Activated CD4-positive, alpha-beta T cell treated with anti-CD3 and anti-CD28 coated beads, Interleukin-2, amount 50 U/mL, for 24 hours (primary cell): ENCODE results near the gene IFNG-AS1.

ENCODE experiments used
- DNase-seq, 2 donors: peaks; one replicate each; pipeline ENCODE4 v3.0.0-alpha.2; 2020; ENCODE audit warnings: low read depth in 1 of 2, low spot score in 1 of 2

The IFNG-AS1 gene

DNA sequence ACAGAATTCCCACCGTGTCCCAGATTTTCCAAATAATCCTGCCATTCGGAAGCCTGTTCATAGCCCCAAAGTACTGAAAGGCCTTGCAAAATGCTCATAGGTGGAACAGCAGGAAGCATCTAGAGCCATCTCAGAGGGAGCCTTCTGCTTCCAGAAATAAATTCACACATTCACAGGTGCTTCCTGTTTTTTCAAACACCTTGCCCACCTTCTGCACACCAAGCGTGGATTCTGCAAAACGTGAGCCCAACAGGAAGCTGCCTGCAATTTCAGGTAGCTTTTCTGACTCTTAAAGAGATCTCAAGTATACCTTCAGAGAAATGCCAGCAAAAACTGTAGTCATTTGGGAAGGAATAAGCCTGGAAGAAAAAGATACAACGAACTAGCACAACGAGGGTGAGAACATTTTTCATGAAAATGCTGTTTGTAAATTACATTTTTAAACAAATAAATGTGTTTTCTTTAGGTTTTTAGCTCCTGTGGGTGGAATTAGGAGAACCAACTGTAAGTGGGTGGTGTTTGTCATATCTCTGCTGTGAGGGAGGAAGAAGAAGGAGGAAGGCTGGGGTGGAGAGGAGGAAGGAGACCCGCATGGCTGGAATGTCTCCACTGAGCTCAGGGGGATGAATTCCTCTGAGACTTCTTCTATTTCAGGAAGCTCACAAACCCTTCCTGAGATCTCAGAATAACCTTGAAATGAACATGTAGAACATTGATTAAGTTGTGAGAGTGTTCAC lies at the start of gene IFNG-AS1:
IFNG-AS1 (plus strand) TSS at position 264 of the 737 bp plus-strand sequence.
- DNase-seq = no peak

DNA sequence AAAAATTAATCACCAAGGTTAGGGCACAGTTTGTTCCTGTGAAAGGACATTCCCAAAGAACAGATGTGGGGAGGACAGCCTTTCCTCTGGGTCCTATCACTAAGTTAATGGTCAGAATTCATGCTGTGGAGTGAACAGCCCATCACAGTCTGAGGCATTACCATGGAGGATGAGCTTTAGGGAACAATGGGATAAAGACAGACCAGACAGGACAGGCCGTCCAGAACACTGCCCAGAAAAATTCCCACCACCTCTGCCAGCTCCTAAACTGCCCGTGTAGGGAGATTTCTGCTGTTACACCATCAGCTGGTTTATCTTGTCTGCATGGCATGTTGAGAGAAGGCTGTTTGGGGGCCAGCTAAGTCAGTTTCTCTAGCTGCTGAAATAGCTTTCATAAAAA lies 49.6 kb upstream of the IFNG-AS1 start:
- no peak for DNase-seq

GRCh38 chr12:67940780-67941243 lies 48.4 kb upstream of the IFNG-AS1 start:
- DNase-seq = no peak

DNA sequence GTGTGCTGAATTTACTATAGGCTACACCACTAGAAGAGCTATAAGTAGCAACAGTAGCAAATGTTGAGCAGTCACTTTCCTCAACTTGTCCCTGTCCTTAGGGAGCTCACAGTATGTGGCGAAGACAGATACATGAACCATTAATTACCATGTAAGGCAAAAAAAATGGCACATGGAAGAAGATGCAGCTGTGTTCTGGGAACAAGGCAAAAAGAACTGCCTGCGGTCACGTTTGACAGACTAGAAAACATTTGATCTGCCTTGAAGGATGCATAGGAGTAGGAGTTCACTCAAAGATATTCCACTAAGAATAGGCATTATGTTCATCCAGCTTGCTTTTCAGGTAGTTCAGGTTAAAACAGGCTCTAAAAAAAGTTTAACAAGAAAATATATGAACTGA lies 46.5 kb upstream of the IFNG-AS1 start:
- DNase-seq = no peak

DNA sequence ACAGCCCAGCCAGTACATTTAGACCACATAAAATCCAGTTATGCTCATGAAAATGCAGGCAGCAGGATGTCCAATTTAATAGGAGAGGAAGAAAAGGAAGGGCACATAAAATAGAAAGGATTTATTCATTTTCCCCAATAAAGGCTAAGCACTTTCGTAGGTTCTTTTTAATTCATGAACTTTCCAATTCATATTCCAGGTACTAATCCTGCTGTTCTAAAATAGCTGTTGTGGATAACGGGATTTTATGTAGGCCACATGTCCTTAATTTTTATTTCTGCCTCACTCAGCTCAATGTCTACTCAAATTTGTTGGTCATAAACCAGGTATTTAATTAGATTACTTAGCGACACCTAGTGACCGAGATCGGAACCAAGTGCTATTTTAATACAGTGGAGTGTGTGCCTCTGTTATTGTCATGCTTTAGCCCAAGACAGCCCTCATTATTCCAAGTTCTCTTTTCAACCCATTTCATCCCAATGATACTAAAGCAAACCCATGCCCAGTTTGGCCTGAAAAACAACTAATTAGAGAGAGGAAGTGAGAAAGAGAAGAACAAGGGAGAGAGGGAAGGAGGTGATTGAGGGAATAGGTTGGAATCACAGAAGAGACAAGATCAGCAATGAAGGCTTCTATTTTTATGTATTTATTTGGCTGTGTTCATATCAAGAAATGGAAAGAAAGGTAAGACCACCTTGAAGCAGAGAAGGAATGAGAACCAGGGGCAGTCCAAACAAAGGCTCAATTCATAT lies 45.9 kb upstream of the IFNG-AS1 start:
- DNase-seq = peak; percentile 25 to 67

- DNase-seq = no peak
These were observed 45.2 kb upstream of the IFNG-AS1 start for GRCh38 chr12:67944093-67944492.

- no peak for DNase-seq
These were observed 36.5 kb upstream of the IFNG-AS1 start for GRCh38 chr12:67952787-67953186.

GRCh38 chr12:67957383-67957782 lies 31.9 kb upstream of the IFNG-AS1 start:
- DNase-seq = no peak

DNA sequence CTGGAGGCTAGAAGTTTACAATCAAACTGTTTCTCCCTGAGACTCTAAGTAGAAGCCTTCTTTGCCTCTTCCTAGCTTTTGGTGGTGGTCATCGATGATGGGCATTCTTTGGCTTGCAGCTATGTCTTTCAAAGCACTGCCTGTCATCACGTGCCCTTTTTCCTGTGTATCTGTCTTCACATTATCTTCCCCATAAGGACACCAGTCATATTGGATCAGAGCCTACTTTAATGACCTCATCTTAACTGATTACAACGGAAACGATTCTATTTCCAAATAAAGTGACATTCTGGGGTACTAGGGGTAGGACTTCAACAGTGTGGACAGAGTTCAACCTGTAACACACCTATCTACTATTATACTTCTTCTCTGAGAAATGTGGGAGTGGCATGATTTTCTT lies 31.1 kb upstream of the IFNG-AS1 start:
- no peak for DNase-seq

GRCh38 chr12:67964456-67964855 lies 24.8 kb upstream of the IFNG-AS1 start:
- no peak for DNase-seq

DNA sequence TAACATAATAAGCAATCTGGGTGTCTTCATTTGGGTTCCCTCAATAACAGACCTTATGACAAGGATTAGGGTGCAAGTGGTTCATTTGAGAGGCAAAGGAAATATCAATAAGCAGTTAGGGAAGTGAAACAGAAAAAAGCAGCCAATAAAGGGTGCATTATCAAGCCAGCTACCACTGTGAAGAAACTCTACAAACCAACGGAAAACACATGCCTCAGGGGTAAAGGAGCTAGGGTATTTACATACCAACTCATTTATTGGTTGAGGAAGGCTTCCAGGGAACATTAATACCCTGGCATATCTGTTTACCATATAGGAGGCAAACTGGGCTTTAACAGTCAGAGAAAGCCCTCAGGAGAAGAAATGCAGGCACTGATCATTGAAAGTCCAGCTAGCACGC lies 22.7 kb upstream of the IFNG-AS1 start:
- DNase-seq = no peak

GRCh38 chr12:67968321-67968720 lies 20.9 kb upstream of the IFNG-AS1 start:
- no peak for DNase-seq

GRCh38 chr12:67968725-67969124 lies 20.5 kb upstream of the IFNG-AS1 start:
- DNase-seq = no peak

DNA sequence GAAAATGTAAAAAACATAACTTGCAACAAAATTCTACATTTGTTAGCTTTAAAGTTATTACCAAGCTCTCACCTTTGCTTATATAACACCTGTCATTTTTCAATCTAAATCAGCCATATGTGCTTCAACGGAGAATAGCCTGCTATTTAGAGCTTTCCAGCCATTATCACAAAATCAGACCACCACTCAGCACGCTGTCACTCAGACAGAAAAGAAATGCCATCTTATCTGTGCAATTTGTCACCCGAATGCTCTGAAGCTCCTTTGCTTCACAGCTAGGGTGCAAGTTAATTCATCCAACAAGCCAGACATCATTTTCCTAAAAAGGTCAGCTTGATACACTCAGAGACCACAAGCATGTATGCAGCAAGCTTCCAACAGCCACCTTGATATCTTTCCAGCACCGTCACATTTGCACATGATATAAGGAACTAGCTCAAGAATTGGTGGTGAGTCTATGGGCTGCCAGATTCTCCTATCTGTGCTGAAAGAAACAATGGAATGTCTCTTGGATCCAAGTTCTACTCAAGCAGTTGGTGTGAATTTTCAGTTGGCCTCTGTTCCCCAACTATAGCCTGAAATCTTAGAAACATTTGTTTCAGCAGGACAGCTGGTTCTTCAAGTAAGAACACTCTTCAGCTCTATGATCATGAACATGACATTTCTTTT lies 20.0 kb upstream of the IFNG-AS1 start:
- no peak for DNase-seq

- DNase-seq = no peak
These were observed 11.6 kb upstream of the IFNG-AS1 start for GRCh38 chr12:67977668-67978067.

- DNase-seq = no peak
These were observed 8.9 kb upstream of the IFNG-AS1 start for GRCh38 chr12:67980391-67980790.

DNA sequence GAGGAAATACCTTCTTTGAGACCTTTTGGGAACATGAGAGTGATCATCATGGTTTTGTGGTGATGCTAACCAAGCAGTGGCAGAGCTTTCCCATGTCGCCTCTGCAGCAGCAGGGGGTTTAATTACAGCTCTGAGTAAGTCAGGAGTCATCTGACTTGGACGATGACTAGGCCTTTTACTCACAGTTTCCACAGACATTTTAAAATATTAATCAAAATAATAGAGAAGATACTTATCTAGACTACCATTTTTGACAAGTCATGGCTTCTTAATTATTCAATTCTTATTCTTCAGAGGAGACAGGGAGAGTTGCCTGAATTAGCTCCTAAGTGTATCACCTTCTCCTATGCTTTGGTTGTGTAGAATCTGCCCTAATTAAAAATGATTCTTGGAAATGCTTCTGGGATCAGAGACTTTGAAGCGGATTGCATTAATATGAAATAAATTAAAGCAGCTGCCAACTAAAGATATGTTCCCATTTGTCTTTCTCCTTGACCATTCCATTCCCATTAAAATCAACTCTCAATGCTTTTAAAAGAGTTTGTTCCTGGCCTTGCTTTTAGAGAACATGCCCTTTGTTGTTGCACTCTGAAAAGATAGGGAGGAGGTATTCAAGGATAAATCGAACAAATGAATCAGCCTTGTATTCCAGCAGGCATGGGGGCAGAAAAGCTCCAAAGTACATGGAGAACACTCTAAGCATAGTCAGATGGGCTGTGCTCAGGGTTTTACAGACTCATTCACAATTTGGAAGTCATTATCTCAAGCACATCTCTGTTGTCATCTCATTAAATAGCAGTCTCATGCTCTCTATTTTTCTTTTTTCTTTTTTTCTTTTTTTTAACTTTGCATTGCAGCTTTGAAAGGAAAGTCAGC lies 7.7 kb upstream of the IFNG-AS1 start:
- no peak for DNase-seq

- DNase-seq = no peak
These were observed 7.1 kb upstream of the IFNG-AS1 start for GRCh38 chr12:67982164-67982563.

GRCh38 chr12:67986632-67987031 lies 2.6 kb upstream of the IFNG-AS1 start:
- DNase-seq = no peak

DNA sequence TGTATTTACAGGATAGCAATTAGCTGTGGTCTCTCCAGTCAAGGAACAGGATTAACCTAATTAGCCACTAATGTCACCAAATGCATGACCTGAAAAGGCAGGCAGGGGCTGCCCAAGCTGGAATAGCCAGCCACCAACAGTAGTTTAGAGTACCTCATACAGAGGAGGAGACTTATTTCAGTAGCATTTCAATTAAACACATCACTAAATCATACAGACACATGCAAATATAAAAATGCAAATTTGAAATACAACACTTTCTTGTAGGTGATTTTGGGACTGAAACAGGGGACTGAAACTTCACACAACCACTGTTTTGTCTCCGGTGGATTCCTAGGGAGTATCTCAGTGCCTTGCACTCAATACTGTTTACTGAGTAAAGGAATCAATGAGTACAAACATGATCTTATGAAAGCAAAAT lies 636 bp upstream of the IFNG-AS1 start:
- no peak for DNase-seq

GRCh38 chr12:67991158-67991557 lies 1.9 kb downstream of the IFNG-AS1 start:
- no peak for DNase-seq
